HuH-7 (cell line): ENCODE data around the gene SELENOK.
"Not testable (repeated sequence)": the region's sequence is repeated elsewhere in the genome, so short reads cannot be mapped to it uniquely, and the experiment has no call there.

Experiments used
- DNase-seq: peaks from one replicate; pipeline ENCODE4 v3.0.0; 2011; ENCODE audit warnings: low spot score

The SELENOK gene

DNA sequence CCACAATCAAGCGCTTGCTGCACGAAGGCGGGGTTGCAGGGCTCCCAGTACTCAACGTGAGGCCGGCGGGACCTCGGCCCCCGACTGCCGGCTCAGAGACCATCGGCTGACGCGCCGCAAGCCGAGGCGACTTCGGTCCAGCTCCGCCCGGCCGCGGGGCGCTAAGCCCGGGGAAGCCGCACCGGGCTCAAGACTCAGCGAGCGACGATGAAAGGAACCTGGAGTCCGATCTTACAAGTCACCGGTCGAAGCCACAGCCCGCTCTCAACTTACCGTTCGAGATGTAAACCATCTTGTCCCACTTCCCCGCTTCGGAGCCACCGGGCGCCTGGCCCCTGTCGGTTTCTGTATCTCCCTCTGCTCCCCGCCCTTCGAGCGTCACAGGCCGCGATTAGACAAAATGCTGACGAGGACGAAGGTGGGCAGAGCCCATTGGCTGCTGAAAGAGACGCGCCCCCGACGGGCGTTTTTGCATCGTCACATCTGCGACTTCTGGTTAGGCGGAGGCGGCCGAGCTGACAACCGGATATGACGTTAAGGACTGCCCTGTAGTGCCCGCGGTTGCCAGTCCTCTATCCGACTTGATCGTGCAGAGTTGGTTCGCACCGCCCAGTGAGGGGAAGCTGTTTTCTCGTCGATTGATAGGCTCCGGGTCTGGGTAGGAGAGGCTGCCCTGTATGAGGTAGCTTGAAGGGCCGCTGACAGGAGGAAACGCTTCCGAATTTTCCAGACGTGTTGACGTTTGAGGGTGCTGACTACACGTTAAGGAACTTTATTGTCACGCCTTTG is at the start of gene SELENOK:
TSS of gene SELENOK (minus strand) at position 363 of the 789 bp plus-strand sequence.
- peak; percentile 55 for DNase-seq

DNA sequence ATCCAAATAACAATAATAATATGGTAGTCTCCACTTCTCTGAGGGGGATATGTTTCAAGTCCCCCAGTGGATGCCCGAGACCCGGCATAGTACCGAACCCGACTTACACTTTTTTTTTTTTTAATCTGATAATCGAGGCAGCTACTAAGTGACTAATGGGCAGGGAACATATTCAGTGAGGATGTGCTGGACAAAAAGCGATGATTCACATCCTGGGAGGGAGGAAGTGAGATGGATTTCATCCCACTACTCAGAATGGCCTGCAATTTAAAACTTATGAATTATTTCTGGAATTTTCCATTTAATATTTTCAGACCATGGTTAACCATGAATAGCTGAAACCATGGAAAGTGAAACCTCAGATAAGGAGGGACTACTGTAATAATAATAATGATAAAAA is 49.5 kb upstream of the SELENOK start:
- no peak for DNase-seq

DNA sequence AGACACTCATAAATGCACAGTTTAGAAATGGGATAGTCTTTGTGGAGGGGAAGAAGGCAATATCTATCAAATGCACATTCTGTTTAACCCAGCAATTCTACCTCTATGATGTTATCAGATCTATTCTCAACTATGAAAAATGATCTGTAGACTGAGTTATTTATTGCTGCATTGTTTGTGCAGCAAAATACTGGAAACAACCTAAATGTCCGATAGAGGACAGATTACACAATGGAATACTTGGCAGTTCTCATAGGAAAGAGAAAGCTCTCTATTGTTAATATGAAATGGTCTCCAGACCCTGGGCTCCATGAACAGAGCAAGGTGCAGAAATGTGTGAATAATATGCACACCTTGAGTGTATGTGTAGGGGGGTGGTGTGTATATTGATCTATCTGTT is 49.0 kb upstream of the SELENOK start:
- DNase-seq = no peak

DNA sequence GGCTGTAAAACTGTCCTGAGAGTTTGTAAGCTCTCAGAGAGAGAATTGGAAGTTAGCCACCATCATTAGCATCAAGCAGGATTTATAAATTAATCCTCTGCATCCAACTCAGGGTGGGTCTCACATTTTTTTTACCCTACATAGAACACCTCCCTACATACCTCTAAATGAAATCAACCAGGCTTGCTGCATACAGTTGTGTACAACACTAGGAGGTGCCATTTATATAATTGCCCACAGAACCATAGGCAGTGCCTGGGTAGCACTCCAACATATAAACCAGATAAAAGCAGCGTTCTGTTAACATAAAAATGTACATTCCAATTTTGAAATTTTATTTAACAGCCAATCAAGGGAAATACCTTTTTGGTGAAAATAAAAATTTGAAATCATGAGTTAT is 48.2 kb upstream of the SELENOK start:
- DNase-seq = no peak

DNA sequence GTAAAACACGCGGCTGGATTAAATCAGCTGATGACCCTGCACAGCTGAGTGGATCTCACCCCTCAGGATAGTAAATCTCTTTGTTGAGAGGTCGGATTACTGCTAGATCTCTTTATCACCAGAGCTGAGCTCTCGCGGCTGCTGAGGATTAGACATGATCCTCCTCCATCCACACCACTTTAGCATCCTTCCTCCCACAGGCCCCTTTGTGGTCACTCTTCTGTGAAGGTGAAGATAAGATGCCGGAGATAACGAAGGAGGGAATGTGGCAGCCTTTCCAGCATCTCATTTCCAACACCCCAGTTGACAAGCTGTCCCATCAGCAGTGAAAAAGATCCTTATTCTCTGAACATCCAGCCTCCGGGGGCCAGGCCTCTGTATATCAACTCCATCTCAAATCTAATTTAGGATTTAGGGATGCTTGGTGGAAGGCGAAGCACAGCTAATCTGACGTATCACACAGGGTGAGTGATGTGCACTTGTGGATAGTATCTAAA is 47.5 kb upstream of the SELENOK start:
- no peak for DNase-seq

DNA sequence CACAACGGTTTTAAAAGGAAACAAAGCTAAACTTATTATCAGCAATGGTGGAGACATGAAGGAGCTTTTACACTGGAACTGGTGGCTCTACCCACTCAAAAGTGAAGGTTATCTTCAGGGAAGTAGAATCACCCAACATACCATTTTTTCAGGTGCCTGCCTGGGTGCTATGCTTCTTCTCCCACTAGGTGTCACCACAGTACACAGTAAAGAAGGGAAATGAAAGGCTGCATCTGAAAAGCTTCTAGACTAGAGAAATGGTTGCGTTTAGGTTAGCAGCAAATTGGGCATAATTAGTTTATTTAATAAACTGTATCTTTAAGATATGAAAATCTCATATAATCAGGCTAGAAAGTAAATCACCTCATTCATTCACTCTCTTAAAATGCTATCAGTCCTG is 47.0 kb upstream of the SELENOK start:
- DNase-seq = peak; percentile 9

DNA sequence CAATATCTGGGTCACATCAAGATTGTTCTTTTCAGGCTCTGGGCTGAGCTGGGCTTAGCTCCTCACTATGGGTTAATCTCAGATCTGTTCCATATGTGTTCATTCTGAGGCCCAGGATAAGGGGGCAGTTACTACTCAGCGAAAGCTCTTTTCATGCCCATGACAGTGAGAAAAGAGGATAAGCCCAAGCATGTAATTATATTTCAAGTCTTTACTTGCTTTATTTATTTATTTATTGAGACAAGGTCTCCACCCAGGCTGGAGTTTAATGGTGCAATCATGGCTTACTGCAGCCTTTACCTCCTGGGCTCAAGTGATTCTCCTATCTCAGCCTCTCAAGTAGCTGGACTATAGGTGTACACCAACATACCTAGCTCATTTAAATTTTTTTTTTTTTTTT is 44.7 kb upstream of the SELENOK start:
- DNase-seq = no peak

DNA sequence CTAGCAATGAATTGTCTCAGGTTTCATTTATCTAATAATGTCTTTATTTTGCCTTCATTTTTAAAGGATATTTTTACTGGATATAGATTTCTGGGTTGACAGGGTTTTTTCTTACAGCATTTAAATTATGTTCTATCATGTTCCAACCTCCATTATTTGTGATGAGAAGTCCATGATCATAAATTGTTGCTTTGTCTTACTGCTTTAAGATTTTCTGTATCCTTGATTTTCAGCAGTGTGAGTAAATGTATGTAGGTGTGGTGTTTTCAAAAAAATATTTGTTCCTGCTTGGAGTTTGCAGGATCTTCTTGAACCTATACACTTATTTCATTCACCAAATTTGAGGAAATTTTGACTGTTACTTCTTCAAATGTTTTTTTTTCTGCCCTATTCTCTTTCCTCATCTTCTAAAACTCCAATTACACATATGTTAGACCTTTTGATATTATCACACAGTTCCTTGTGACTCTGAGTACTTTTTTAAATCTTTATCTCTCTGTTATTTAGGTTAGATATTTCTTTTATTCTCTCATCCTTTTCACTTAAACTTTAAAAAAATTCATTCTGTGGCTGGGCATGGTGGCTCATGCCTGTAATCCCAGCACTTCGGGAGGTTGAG is 43.7 kb upstream of the SELENOK start:
- DNase-seq = no peak

DNA sequence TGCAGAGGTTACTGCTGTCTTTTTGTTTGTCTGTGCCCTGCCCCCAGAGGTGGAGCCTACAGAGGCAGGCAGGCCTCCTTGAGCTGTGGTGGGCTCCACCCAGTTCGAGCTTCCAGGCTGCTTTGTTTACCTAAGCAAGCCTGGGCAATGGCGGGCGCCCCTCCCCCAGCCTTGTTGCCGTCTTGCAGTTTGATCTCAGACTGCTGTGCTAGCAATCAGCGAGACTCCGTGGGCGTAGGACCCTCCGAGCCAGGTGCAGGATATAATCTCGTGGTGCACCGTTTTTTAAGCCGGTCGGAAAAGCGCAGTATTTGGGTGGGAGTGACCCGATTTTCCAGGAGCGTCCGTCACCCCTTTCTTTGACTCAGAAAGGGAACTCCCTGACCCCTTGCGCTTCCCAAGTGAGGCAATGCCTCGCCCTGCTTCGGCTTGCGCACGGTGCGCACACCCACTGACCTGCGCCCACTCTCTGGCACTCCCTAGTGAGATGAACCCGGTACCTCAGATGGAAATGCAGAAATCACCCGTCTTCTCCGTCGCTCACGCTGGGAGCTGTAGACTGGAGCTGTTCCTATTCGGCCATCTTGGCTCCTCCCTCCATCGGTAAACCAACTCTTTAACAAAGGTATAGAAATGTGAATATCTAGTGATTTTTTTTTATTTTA is 35.7 kb upstream of the SELENOK start:
- DNase-seq = not testable (repeated sequence)

DNA sequence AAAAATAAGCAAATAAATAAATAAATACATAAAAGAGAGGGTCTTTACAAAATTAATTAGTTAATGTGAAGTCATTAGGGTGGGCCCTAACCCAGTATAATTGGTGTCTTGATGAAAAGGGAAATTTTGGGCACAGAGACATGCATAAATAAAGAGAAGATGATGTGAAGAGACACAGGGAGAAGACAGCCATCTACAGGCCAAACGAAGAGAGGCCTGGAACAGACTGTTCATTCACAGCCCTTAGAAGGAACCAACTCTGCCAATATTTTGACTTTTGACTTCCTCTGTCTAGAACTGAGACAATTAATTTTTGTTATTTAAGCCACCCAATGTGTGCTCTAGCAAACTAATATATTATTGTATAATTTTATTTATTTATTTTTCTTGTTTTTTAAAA is 29.6 kb upstream of the SELENOK start:
- DNase-seq = no peak

DNA sequence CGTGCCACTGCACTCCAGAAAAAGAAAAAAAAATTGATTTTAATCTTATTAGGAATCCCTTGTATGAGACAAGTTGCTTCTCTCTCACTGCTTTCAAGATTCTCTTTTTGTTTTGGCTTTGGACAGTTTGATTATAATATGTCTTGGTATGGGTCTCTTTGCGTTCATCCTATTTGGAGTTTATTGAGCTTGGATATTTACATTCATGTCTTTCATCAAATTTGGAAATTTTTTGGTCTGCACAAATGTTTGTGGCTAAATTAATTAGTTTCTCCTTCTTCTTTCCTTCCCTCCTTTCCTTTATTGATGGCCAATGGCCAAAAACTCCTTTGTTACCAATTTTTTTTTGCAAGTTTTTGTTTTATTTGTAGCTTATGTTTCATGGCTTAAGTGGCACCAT is 28.1 kb upstream of the SELENOK start:
- DNase-seq = no peak

DNA sequence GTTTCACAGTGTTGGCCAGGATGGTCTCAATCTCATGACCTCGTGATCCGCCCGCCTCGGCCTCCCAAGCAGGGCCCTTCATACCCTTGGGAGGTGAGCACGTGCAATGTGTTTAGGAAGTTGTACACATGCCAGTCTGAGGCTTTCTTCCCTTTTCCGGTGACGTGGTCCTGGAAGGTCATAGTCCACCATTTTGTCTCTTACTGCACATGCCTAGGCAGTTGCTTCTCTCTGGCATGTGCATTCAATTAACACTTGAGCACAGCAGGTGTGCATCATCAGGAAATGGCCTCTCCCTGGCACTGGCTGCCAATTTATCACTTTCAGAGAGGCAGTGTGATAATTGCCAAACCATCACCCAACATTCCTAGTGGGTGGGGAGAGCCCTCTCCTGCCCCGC is 21.7 kb upstream of the SELENOK start:
- DNase-seq = no peak

DNA sequence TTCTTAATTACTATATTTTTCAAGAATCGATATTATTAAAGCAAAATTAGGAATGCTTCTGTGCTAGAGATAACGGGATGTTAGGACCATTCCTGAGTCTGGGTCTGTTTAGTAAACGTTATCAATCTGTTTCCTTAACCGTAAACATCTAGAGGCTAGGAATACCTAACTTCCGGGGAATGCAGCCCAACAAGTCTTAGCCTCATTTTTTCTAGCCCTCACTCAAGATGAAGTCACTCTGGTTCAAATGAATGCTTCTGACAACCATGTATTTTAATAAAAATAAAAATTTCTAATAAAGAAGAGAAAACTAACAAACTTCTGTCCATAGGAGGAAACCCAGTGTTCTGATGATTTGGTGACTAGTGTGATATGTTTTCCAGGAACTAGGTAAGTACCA is 11.1 kb upstream of the SELENOK start:
- no peak for DNase-seq

DNA sequence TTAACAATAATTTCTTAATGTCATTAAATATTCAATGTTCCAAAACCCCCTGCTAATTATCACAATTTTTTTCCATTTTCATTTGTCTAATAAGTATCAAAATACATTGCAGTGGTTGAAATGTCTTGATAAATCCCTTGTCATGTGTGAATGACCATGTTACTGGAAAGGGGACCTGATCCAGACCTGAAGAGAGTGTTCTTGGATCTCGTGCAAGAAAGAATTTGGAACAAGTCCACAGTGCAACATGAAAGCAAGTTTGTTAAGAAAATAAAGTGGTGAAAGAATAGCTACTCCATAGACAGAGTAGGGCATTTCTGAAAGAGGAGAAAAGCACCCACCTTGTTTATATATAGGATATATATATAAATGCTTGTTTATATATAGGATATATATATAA is 10.4 kb upstream of the SELENOK start:
- DNase-seq = no peak

DNA sequence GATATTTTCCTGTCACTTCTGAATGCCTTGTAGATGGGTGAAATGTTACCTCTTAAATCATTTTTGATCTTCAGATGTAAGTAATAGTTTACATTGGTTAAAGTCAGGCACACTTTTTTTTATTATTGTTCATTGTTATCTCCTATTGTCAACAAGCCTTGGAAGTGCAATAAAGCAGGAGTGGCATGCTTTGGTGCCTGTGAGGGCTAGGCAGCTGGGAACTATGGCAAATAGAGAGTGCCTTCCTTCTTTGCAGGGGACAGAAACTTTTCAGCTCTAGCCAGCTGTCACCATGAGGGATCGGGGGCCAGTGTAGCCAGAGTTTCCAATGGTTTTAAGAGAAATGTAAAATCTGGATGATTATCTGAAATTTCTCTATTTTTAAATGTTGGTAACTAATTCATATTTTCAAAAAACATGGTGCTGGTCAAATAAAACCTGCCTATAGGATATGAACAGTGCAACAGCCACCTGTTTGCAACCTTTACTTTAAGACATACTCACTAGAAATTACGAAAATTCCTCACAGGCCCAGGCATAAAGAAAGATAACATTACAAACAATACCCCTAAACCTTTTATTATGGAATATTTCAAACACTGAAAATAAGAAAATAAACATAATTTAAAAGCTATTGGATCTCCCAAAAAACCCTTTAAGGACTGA is 9.1 kb upstream of the SELENOK start:
- no peak for DNase-seq

DNA sequence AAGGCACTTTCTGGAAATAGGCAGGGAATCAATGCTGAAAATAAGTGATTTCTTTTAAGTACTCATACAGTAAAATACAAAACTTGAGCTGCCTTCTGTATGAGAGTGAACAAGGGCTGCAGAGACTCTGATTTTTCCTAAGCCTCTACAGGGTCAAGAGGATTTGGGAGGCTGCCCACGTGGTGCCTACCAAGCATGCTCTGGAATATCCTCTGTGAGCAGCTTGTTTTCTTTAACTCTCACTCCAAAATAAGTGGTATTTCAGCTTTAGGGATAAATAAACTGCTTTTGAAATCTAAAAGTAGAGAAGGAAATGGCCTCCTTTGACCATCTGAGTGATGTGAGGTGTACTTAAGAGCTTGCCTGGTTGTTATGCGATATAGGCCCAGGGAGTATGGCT is 8.1 kb upstream of the SELENOK start:
- no peak for DNase-seq

DNA sequence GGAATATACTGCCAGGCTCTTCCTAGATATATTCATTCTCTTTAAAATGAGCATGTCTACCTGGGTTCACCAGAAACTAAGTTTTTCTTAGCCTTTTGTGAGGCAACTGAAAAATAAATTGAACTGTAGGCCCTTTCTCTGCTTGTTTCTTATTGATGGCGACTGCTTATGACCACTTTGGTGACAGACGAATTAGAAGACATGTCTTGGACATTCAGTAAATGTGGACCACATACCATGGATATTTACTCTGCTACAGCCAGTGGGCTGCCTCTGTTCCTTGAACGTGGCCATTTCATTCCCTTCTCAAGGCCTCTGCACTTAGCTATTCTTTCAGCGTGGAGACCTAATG is 603 bp upstream of the SELENOK start:
- no peak for DNase-seq

DNA sequence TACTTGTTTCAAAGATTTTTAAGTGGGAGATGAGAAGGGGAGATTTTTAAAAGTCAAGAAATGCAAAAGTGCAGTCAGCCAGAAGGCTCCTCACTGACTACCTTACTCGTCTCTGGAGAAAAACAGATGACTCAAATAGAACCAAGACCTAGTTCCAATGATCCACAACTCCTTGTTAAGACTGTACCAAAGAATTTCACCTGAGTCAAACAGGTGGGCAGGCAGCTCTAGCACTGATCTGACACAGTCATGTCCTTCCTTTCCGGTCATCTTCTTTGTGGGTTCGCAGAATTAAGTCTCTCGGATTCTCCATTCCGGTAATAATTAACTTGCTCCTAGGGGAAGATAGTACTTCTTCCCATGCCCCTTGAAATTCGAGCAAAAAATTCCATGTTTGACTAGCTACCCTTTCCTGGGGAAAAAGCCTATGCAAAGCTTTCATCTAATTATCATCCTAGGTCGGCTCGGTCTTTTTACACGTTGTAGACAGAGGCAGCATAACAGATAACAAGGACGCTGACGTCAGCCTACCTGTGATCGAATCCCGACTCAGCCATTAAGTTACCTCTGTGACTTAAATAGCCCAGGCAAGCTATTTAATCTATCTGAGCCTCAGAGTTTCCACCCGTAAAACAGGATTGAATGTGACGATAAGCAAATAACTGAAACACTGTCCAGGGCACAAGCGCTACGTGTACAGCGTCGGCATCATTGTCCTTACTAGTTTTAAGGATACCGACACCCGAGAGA is 758 bp downstream of the SELENOK start:
- peak; percentile 12 for DNase-seq

DNA sequence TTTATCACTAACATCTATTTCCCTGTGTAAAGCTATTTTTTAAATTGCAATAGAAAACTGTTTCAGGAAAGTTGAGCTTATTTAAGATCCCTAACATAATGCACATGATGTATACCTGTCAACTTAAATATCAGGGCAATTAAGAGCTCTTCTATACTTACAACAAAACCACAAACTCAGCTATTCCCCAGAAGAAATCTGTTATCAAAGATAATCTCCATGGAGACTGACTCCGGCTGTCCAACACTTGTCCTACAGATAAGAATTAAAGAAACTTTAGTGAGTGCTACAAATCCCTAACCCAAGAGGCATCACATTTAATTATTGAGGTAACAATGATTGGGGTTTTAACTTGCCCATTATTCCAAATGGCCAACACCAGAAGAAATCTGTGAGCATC is 3.4 kb downstream of the SELENOK start:
- no peak for DNase-seq

DNA sequence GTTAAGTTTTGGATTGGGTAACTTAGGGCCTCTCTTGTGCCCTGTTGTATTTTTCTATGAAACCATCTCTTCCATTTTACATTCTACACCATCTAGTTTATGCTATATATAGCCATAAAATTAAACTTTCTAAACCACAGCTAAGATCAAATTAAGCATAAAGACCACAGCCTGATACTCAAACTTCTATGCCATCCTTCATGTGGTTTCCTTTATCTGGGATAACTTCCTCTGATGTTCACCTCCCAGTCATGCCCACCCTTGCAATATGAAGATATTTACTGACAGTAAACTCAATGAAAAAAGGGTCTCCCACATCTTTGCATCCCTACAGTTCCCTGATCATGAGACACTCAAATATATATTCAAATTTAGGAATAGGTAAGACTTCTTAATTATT is 4.2 kb downstream of the SELENOK start:
- no peak for DNase-seq

DNA sequence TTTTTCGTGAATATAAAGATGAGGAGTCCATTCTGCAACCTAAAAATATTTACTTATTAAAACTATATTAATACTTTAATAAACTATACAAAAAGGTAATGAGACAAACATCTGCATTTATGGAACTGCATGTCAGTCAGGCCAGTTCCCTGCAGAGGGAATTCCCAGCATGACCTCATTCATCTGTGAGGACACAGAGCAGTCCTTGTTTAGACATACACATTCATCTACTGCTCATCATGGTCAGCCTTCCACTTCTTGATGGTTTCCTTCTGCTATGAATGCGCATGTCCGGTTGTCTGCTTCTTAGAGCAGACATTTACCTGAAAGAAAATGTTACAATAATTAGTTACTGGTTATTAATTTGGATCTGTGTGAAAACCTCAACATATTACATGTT is 6.4 kb downstream of the SELENOK start:
- no peak for DNase-seq

DNA sequence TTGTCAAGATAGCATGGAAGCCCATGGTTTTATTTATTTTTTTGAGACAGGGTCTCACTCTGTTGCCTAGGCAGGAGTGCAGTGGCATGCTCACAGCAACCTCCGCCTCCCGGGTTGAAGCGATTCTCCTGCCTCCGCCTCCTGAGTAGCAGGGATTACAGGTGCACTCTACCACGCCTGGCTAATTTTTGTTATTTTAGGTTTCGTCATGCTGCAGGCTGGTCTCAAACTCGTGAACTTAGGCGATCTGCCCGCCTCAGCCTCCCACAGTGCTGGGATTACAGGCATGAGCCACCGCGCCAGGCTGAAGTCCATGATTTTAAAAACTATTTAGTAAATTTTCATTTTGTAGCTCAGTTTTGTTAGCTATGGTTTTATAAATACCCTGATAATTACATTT is 7.0 kb downstream of the SELENOK start:
- DNase-seq = no peak
